MM.1S (cell line): Measurements from ENCODE around the gene ZNF775.

Source experiments
- DNase-seq: peaks from one replicate; pipeline ENCODE4 v3.0.0-alpha.2; 2015
- H2AFZ ChIP-seq: fragments of 300-600 bp; sonication (generic); 2 replicates; pipeline ENCODE4 v1.6.0; 2016; ENCODE audit warnings: antibody characterized with exemption, low read length
- H3F3A ChIP-seq: fragments of 300-600 bp; sonication (generic); 2 replicates; pipeline ENCODE4 v1.6.1; 2016; ENCODE audit warnings: mild to moderate bottlenecking, antibody characterized with exemption, low read length, moderate library complexity, mixed read lengths; ENCODE audit not compliant: insufficient read depth
- H3K27ac ChIP-seq: fragments of 300-600 bp; sonication (generic); 2 replicates; pipeline ENCODE4 v1.5.1; 2016; ENCODE audit warnings: mild to moderate bottlenecking, low read length
- H3K27me3 ChIP-seq: fragments of 300-600 bp; sonication (generic); replicated peaks from 2 replicates; pipeline ENCODE4 v1.6.0; 2016; ENCODE audit warnings: low read length; ENCODE audit not compliant: insufficient read depth
- H3K36me3 ChIP-seq: fragments of 300-600 bp; sonication (generic); replicated peaks from 2 replicates; pipeline ENCODE4 v1.6.1; 2016; ENCODE audit warnings: mild to moderate bottlenecking, low read length, mixed read lengths; ENCODE audit not compliant: insufficient read depth
- H3K4me1 ChIP-seq: fragments of 300-600 bp; sonication (generic); 2 replicates; pipeline ENCODE4 v1.6.1; 2016; ENCODE audit warnings: low read length, mixed read lengths
- H3K4me2 ChIP-seq: fragments of 300-600 bp; sonication (generic); 2 replicates; pipeline ENCODE4 v1.6.0; 2016; ENCODE audit warnings: low read depth, low read length
- H3K4me3 ChIP-seq: fragments of 300-600 bp; sonication (generic); 2 replicates; pipeline ENCODE4 v1.5.1; 2016; ENCODE audit warnings: low read length, mixed read lengths
- H3K79me2 ChIP-seq: fragments of 300-600 bp; sonication (generic); 2 replicates; pipeline ENCODE4 v1.6.1; 2016; ENCODE audit warnings: mixed run types, low read length, mixed read lengths
- H3K9ac ChIP-seq: fragments of 300-600 bp; sonication (generic); 2 replicates; pipeline ENCODE4 v1.6.1; 2016; ENCODE audit warnings: low read length, mixed read lengths
- H3K9me2 ChIP-seq: fragments of 300-600 bp; sonication (generic); replicated peaks from 2 replicates; pipeline ENCODE4 v1.6.1; 2016; ENCODE audit warnings: mild to moderate bottlenecking, low read length, mixed read lengths; ENCODE audit not compliant: insufficient read depth
- H3K9me3 ChIP-seq: fragments of 300-600 bp; sonication (generic); replicated peaks from 2 replicates; pipeline ENCODE4 v1.6.1; 2016; ENCODE audit warnings: mild to moderate bottlenecking, low read length, mixed read lengths; ENCODE audit not compliant: insufficient read depth
- H4K20me1 ChIP-seq: fragments of 300-600 bp; sonication (generic); 2 replicates; pipeline ENCODE4 v1.6.1; 2016; ENCODE audit warnings: mild to moderate bottlenecking, low read length, moderate library complexity, mixed read lengths; ENCODE audit not compliant: insufficient read depth
- EZH2 ChIP-seq: fragments of 300-600 bp; sonication (generic); optimal IDR thresholded peaks from 2 replicates; pipeline ENCODE3; 2017; ENCODE audit warnings: low read depth, mild to moderate bottlenecking, antibody characterized with exemption, low read length, mixed read lengths
- EZH2phosphoT487 ChIP-seq: fragments of 300-600 bp; sonication (generic); IDR thresholded peaks from 2 replicates; pipeline ENCODE4 v1.6.1; 2018; ENCODE audit warnings: antibody characterized with exemption, low read length
- TF ChIP-seq, protein P1 (sequence below): fragments of 300-600 bp; sonication (generic); IDR thresholded peaks from 2 replicates; pipeline ENCODE4 v1.5.1; 2016; ENCODE audit warnings: antibody characterized with exemption, low read length, mixed read lengths

Gene ZNF775

DNA sequence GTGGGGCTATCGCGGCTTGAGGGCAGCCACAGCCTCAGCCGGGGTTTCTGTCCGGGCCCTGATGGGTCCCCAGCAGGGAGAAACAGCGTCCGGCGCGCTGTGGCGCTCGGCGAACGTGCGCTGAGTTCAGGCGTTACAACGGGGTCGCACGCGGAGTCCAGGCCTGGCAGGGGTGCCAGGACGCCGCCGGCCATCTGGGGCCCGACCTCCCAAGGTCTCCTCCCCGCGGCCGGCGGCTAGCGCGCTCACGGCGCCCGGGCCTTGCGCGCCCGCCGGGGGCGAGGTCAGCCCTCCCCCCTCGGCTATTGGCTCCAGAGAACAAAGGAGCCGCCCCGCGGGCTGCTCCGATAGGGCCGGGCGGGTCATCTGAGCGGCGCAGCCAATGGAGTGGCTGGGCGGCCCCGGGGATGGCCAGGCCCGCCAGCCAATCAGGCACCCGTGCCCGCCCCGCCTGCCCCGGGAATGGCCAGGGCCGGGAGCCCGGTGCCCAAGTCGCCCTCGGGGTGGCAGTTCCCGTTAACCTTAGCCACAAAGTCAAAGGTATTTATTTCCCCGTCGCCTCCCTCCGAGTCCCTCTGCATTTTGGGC, at the start of gene ZNF775:
Gene ZNF775 (plus strand): TSS at position 478 of the 588 bp plus-strand sequence. CDS start 9,141 bp downstream, outside the sequence.
- Histone ChIP-seq H3K4me3 (peak within 1 kb of the TSS; percentile 87), H3K9ac (peak within 1 kb of the TSS; percentile 94), H3K27me3 (no peaks in the 10 kb centered on the region), H3K9me3 (no peaks in the 10 kb centered on the region), H3K79me2 (peaks cover 61% of the 10 kb centered on the region), H3K9me2 (no peaks in the 10 kb centered on the region), H4K20me1 (no peaks in the 10 kb centered on the region), H3K27ac (peak within 1 kb of the TSS; percentile 89), H3K4me2 (peak within 1 kb of the TSS; percentile 86), H3F3A (peaks cover 86% of the 10 kb centered on the region), H2AFZ (peak within 1 kb of the TSS; percentile 57), H3K4me1 (peaks cover 82% of the 10 kb centered on the region), H3K36me3 (no peaks in the 10 kb centered on the region)
- peak; percentile 99 for DNase-seq
- TF ChIP-seq EZH2 (no peak), EZH2phosphoT487 (no peak)
- TF ChIP-seq, protein P1, sequence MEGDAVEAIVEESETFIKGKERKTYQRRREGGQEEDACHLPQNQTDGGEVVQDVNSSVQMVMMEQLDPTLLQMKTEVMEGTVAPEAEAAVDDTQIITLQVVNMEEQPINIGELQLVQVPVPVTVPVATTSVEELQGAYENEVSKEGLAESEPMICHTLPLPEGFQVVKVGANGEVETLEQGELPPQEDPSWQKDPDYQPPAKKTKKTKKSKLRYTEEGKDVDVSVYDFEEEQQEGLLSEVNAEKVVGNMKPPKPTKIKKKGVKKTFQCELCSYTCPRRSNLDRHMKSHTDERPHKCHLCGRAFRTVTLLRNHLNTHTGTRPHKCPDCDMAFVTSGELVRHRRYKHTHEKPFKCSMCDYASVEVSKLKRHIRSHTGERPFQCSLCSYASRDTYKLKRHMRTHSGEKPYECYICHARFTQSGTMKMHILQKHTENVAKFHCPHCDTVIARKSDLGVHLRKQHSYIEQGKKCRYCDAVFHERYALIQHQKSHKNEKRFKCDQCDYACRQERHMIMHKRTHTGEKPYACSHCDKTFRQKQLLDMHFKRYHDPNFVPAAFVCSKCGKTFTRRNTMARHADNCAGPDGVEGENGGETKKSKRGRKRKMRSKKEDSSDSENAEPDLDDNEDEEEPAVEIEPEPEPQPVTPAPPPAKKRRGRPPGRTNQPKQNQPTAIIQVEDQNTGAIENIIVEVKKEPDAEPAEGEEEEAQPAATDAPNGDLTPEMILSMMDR: no peak

DNA sequence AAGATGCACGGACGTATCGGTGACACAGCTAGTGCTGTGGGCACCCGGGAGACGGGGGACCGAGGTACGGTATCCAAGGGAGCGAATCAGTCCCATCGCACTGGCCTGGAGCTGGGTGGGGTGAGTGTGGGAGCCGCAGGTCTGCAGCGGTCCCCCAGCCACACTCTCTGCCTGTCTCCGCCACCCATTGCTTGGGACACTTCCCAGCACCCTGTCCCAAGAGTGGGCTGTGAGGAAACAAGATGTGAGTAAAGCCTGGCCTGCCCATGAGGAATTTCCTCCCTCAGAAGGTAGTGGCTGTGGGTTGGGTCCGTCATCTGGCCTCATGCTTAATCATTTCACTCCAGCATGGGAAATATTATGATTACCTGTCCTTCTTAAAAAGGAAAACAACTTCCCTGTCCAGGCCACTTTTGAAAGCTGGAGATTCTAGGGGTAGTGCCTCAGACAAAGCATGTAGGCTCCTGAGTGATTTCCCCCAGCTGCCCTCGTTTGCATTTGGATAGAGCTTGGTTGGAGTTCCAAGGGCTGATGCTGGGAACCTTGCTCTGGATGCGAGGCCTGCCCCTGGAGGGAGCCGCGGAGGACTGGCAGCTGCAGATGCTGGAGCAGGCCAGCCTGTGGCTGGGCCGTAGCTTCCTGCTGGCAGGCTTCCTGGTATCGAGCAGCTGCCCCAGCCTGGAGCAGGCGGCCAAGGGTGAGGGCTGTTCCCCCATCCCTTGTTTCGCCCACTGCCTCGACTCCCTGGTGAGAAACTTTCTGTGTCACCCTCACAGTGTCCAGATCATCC, 49.6 kb upstream of the ZNF775 start:
- TF ChIP-seq EZH2 (no peak), EZH2phosphoT487 (no peak)
- TF ChIP-seq, protein P1: no peak
- Histone ChIP-seq H3K27ac (no peak overlapping the region), H3K9ac (no peak overlapping the region), H4K20me1 (no peaks in the 10 kb centered on the region), H3F3A (no peaks in the 10 kb centered on the region), H2AFZ (no peak overlapping the region), H3K79me2 (peaks cover 4% of the 10 kb centered on the region; the same call in 1 of the 2 replicates), H3K9me2 (no peaks in the 10 kb centered on the region), H3K36me3 (no peaks in the 10 kb centered on the region), H3K4me1 (no peaks in the 10 kb centered on the region), H3K4me3 (no peak overlapping the region), H3K27me3 (no peaks in the 10 kb centered on the region), H3K4me2 (no peak overlapping the region), H3K9me3 (no peaks in the 10 kb centered on the region)
- DNase-seq: no peak

DNA sequence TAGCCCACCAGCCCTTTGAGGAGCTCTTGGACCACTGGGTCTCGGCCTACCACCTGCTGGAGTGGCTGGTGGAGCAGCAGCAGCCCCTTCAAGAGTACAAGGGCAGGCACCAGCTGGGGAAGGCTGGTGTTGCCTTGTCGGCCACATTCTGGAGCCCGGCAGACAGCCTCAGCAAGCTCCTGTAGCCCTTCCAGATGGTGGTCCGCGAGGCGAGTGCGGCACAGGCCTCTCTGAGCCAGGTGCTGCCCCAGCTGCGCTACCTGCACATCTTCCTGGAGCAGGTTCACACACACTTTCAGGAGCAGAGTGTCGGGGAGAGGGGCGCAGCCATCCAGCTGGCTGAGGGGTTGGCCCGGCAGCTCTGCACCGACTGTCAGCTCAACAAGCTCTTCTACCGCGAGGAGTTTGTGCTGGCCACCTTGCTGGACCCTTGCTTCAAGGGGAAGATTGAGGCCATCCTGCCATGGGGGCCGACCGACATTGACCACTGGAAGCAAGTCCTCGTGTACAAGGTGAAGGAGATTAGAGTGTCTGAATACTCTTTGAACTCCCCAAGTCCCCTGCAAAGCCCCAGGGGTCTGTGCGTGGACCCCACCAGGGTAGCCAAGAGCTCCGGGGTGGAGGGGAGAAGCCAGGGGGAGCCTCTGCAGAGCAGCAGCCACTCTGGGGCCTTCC, 48.8 kb upstream of the ZNF775 start:
- TF ChIP-seq EZH2 (no peak), EZH2phosphoT487 (no peak)
- TF ChIP-seq, protein P1: no peak
- DNase-seq: no peak
- Histone ChIP-seq H3K4me3 (no peak overlapping the region), H3K27ac (no peak overlapping the region), H3K9me2 (no peaks in the 10 kb centered on the region), H3K4me2 (no peak overlapping the region), H3K27me3 (no peaks in the 10 kb centered on the region), H3K9ac (no peak overlapping the region), H3K9me3 (no peaks in the 10 kb centered on the region), H3K36me3 (no peaks in the 10 kb centered on the region), H3K4me1 (no peaks in the 10 kb centered on the region), H4K20me1 (no peaks in the 10 kb centered on the region), H3K79me2 (no peaks in the 10 kb centered on the region), H3F3A (no peaks in the 10 kb centered on the region), H2AFZ (no peak overlapping the region)
